ENCODE results near the gene SEMA3C.

Gene SEMA3C

DNA sequence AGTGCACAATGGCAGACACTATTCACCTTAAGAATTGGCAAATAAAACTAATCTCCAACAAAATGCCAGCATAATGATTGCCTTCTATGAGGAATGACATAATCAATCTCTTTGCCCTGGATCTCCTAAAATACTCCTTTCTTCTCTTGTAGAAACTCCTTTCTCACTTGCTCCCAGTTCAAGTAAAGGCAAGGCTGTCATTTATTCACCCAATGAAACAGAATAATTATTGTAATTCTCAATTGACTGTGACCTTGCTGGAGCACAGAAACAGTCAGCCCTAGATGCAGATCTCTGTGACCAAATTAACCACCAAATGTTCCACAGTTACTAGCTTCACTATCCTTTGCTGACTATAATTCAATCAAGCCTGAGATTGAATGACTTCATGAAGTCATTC lies 99.3 kb downstream of the SEMA3C start:
- no peak for FAIRE-seq

DNA sequence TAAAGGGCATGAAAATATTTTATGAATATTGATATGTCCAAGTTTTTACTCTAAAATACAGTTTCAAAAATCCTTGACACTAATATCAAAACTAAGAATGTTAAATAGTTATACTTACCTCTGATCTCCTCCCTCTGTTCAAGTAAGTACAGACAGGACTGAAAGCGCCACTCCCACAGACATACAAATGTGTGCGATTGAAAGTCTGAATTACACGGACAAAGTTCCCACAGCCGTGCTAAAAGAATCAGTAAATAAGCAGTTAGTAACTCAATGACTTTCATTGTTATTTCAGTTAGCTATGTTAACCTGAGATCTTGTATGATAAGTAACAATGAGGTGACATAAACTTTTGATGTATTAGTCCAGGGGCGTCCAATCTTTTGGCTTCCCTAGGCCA lies 100.7 kb downstream of the SEMA3C start:
- no peak for FAIRE-seq

DNA sequence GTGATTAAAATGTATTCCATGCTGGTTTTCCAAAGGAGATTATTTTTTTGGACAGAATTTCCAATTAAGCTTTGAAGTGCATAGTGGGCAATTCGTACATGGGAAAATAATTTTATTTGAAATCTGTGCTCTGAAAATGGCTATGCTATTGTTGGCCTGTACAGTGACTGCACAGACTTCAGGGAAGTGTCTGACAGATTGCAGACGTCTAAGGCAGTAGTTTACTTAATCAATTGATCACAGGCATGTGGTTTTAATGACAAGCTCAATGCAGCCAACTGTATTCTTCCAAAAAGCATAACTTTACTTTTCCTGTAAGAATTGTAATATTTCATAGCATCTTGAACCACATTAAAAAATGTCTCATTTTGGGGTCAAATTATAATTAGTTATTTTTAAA lies 102.0 kb downstream of the SEMA3C start:
- no peak for FAIRE-seq

DNA sequence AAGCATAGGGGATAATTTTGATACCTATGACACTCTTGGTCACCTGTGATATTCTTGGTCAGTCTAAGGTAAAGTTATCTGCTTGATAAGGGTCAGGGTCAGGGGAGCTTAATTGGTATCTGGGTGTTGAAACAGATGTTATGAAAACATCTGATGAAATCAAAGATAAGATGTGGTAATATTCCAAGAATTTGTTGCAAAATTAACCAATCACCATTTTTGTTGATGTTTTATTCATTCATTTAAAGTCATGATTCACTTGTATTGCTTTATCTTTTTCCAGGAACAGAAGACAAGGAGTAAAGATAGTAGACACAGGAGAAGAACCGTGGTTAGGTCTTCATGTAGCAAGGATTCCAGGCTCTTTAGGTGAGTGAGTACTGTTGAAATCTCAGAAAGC lies 103.1 kb downstream of the SEMA3C start:
- no peak for FAIRE-seq

DNA sequence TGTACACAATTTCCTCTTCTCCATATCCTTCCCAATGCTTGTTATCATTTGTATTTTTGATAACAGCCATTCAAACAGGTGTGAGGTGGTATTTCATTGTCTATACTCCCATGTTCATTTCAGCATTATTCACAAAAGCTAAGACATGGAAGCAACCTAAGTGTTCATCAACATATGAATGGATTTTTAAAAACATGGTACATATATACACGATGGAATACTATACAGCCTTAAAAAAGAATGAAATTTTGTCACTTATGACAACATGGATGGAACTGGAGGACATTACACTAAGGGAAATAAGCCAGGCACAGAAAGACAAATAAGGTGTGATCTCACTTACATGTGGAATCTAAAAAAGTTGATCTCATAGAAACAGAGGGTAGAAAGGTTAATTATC lies 109.3 kb downstream of the SEMA3C start:
- FAIRE-seq: no peak

DNA sequence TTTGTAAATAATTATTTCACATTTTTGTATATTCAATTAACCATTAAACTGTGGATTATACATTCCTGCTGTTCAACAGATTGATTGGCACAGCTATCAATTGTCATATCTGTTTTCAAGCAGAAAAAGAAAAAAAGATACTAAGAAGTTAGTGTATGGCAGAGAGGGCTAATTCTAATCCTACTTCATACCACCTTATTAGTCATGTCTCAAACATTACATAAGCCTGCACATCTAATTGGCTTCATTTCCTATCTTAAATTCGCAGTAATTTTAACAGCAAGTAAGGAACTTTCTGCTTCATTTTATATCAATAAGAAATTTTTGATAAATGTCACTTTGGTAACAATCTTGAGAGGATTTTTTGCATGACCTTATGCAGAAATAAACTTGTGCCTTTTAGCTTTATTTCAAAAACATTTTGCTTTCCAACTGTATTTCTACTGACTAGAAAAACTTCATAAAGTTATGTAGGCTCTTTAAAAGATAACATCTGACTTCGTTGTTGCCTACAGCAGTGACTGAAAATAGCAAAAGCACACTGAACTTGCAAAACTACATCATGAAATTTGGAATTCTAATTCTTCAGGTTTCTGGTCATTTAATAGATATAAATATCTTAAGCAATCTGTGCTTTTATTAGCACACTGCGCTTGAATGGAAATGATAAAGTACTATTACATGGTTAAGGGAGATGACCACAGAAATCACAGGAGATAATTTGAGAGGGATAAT lies 111.5 kb downstream of the SEMA3C start:
- no peak for FAIRE-seq

DNA sequence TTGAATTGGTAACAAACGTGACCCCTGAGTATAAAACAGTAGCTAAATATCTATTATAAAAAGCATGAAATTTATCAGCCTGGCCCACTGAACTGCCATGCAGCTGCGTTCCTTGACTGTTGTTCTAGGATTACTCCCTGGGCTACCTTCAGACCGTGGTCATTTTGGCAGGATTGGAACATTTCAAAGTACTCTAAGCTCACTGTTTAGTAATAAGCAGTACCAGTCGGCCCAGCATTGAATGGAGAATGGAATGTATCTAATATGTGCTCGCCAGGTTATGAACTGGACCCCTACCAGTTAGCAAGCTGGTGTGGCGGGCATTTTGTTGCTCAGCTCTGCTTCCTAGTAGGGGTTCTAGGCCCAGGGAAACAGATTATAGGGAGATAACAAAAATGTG lies 112.2 kb downstream of the SEMA3C start:
- FAIRE-seq: no peak

DNA sequence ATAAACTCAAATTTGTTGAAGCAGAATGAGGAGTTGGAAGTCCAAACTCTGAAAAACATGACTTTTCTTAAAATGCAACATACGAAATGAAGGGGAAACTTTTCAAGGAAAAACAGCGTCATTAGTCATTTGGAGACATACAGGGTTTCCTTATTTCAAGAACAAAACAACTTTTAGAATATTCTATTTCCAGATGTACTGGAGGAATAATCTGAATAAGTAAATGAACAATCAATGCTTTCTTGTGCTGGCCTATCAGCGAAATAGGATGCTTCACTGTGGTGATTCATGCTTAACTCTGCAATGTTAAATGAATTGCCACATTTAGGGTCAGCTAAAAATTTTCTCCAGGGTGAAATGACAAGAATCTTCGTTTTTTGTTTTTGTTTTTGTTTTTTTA lies 114.3 kb downstream of the SEMA3C start:
- FAIRE-seq: no peak

DNA sequence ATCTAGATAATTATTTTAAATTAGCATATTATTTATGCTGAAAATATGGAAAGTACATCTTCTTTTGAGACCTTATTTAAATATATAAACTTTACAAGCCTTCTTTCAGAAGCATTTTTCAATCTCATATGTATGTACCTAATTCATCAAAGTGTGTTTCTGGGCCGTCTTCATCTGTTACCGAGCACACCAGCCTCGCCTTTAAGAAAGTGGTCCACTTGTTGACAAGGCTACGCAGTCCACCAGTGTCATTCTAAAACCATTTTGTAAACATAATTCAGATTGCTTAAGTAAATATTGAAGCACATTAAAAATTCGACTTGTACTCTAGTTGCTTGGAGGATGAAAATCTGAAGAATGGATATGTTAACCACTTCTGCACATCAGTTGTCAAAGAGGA lies 116.3 kb downstream of the SEMA3C start:
- FAIRE-seq: no peak

DNA sequence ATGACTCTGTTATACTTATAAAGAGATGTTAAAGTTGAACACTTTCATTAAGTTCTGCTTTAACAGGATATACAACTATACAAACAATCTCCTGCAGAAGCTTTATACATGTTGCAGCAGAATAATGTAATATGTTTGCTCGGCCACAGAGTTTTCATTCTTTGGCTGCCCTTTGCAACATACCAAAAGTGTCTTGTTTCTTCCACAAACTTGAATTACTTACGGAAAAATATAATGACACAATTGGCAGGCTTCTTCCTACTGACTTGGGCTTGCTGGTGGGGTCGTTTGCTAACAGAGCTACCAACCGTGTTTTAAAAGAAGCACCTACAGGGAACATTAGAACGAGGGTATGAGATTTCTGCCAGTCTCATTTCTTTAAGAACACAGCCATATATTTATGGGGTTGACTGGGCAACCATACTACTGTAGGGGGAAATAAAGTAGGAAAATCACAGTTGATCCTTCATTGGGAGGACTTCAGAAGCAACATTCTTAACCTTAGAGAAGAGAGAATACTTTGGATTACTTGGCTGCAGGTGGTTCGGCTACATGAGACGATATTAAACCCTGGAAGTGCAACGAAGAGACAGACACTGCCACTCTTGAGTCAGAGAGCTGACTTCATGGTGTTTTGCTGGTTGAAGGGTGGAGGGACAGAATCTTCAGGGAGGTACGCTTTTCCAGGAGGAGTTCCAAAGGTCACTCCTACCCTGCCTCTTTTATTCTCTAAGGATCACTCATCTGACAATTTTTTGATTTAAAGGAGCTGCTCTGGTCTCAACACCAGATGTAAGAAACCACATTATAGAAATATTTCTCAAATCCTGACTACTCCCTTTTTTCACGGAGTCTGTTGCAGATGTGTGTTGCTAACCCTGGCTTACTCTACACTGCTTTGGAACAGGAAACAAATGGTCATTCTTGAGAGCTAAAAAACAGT lies 123.9 kb downstream of the SEMA3C start:
- no peak for FAIRE-seq

DNA sequence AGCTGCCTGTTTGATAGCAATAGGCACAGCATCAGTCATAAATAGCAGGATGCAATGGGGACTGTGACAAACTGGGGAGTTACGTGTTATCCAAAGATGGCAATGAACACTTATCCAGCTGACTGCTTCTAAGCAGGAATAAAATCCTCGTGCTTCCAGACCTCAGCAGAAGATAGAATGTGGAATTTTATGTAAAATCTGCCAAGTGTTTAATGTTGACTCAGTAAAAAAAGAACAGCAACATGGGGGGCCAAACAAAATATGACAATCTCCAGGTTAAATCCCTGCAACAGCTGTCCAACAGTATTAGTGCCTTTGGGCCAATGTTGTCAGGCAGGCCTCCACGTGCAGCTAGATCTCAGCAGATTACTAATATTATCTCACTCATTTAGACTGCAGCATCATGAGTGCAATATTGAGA lies 127.3 kb downstream of the SEMA3C start:
- FAIRE-seq: no peak

DNA sequence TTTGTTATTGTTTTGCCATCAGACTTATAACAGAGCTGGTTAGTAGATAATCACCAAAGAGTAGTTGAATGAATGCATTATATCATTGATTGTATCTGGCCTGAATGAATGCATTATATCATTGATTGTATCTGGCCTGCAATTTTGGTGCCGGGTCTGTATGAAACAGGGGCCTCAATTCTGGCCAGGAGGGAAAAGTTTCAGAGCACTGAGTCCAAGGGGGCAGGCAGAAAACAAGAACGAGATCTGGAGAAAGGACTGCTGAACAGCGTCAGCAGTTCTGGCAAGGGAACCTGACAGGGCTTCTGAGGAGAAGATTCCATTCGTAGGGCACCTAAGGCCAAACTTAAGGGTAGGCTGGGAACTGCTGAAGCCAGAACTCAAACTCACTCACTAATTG lies 128.0 kb downstream of the SEMA3C start:
- FAIRE-seq: no peak

DNA sequence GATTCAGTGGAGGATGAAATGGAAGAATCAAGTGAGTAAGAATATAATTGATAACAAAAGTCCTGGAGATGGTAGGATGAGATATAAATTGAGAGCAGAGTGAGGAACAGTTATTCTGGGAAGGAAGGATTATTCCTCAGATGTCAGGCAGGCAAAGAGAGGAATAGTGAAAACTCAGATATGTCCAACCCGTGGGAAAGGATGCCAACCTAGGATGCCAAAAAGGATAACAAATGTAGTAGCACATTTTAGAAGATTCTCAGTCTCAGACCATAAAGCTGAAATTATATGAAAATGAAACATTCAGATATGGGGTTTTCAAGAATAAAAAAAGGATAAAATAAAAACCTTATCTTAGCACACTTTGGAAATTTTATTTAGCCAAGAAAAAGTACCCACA lies 131.1 kb downstream of the SEMA3C start:
- FAIRE-seq: no peak

DNA sequence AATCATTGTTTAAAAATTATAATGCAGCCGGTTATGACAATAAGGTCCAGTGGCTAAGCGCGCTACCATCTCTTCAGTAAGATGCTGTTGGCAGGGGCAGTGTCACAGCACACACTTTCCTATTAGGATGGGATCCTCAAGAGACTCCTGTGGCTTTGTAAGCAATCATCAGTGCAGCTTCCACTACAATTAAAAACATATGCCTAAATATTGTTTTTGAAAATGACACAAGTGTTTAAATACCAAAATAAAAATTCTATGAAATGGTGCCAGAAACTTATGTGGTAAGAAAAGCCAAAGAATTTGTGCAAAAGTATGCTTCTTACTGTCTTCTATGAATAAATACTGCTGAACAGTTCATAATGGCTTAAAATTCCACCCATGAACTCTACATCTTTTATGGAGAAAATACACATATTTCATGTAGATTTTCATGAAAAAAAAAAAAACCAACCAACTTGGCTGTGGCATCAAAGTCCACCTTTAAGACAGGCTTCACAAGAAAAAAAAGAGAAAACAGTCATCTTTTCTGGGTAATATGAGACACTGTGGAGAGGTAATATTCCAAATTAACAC lies 132.8 kb downstream of the SEMA3C start:
- no peak for FAIRE-seq

DNA sequence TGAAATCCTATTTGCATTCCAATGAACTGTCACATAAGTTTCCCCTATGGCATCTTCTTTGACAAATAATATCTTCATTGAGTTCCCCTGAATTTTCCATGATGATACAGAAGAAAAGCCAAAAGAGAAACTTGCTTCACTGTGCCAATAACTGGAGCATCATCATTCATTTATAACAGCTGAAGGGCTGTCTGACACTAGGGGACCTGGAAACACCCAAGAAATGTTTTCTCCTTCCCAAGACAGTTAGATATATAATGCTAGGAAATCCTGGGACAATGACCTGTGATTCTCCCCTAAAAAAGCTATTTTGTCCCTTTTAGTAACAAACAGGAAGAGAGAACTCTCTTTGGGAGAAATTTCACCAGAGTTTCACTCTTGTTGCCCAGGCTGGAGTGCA lies 133.6 kb downstream of the SEMA3C start:
- FAIRE-seq: no peak

DNA sequence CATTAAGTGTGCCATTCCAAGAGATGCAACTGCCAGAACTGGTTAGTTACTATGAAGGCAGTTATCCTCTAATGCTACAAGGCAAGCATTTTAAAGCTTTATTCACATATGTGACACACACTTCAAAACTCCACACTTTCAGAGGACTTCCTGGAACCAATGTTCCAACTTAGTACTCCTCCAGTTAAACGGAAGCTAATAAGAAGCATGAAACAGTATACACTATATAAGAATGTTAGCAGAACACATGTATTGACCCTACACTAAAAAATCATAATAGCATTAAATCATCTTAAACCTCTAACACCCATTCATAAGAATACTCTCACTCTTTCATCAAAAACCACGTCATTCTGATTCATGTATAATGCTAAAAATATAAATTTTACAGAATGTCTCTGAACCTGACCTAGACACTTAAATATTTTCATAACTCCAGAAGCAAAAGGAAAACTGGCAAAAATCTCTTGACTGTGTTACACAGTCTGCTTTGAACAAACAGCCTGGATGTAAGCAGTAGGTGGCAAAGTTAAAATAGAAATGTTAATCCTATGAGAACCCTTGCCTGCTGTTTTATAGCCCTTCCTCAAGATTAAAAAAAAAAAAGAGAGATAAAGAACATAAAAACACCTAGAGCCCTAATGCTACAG lies 135.0 kb downstream of the SEMA3C start:
- no peak for FAIRE-seq

DNA sequence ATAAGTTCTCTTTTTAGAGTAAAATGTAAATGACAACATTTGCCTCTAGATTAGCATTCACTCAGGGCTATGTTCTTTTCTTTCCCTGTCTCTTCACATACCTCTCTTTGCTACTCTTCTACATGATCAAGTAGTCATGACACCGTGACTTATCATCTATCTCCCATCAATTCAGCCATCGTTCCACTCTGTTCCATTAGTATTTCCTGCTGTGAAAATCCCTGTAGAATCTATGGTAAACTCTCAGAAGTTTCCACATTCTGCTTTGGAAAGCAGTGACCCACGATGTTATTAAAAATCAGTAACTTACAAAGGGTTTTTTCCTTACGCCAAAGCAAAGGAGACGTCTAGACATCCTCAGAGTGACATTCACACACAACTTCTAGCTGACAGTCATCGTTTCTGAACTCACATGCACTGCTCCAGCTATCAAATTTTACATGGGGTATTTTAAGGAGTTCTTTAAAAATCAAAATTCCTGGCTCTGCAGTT lies 135.6 kb downstream of the SEMA3C start:
- no peak for FAIRE-seq

DNA sequence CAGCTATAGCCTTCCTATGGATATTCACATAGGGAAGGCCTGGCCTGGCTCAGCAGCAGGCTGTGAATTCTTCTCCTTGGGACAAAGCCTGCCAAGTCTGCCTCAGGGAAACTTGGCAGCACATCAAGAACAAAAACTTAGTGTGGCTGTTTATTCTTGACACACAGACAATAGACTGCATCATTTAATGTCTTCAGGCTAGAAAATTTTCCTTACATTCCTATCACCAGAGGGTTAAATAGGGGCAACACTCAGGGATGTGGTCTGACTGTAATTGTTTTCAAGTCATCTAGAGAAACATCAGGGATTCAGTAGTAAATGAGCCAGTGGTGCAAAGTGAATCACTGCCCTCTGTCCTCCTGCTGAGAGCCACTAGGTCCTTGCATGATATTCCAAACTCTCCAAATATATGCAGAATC lies 137.3 kb downstream of the SEMA3C start:
- FAIRE-seq: no peak

DNA sequence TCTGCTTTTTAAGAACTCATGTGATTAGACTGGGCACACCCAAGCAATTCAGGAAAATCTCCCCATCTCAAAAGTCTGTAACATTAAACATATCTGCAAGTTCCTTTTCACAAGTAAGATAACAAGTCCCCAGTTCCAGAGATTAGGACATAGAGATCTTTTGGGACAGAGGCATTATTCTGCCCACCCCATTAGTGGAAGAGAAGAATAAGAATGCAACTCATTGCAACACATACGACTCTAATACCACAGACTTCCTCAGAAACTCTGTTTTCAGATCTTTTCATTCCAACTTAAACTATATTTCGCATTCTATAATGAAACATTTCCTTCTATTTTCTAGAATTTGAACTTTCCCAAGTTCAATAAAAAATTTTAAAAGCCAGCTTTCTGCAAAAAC lies 137.7 kb downstream of the SEMA3C start:
- no peak for FAIRE-seq

DNA sequence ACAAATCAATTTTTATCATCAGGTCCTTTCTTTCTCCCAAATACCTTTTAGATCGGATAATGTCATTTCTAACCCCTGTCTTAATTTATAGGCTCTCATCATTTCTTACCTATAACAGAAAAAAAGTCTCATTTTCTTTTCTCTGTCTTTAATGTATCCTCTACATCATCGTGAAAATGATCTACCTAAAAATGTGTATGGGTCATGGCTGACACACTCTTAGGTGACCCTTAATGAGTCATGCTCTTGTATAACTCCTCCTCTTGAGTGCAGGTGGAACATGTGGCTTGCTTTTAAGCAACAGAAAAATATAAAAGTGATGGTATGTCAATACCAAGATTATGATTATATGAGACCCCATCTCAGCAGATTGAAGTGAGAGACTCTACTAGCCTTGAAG lies 139.4 kb downstream of the SEMA3C start:
- FAIRE-seq: no peak

DNA sequence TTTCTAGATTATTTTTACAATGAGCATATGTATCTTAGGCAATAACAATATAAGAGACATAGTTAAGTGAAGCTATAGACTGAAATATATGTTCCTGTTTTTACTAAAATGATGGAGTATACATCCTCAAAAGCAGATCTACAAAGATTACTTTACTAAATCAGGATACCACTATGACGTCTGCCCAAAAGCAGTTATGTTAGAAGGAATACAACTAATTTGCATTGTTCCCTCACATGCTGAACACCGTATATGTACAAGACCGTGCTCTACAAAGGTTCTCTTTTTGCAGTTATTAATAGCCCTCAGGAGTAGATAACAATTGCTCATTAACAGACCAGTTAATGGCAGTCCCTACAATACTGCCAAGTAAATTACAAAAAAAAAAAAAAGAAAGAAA lies 143.0 kb downstream of the SEMA3C start:
- FAIRE-seq: no peak

DNA sequence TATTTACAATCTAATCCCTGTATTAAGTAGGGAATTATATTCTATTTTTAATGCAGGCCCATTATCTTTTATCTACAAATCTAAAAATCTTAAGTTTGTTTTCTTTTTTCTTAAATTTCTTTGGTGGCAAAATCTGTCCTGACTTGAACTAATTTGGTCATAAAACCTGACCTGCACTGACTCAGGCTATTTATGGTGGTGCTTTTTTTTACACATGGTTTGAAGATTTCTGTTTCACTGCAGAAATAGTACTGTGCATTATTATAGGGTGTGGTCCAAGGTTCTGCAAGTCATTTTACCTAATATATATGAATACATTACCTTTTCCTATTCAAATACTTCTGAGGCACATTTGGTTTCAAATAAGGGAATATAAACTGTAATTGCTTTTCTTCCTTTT lies 143.4 kb downstream of the SEMA3C start:
- no peak for FAIRE-seq

DNA sequence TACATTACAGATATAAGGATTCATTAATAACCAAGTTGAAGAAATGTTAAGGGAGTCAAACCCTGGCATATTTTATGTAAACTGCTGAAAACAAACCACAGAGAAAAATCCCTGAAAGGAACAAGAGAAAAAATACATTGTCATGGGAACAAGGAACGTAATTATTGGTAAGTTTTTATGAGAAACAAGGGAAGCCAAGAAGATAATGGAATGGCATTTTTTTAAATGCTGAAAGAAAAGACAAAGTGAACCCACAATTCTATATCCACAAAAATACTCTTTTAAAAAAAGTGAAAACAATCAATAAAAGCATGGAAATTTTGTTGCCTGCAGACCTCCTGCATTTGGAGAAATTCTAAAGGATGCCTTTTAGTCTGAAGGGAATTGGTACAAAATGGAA lies 144.0 kb downstream of the SEMA3C start:
- no peak for FAIRE-seq
